Hepatocyte (in vitro differentiated cells): ENCODE data around the gene CERK.

Source experiments
- CTCF ChIP-seq: fragments of 200-600 bp; sonication (generic); IDR thresholded peaks from 2 replicates; pipeline ENCODE4 v1.5.1; 2016; ENCODE audit warnings: antibody characterized with exemption, mild to moderate bottlenecking; ENCODE audit not compliant: poor library complexity
- EZH2phosphoT487 ChIP-seq: fragments of 200-600 bp; sonication (generic); IDR thresholded peaks from one replicate; pipeline ENCODE4 v1.6.1; 2018; ENCODE audit warnings: antibody characterized with exemption, mild to moderate bottlenecking, low read depth, moderate library complexity; ENCODE audit not compliant: unreplicated experiment, severe bottlenecking

- no peak for TF ChIP-seq EZH2phosphoT487
- no peak for TF ChIP-seq CTCF
Observed at GRCh38 chr22:46696614-46697013, 41.4 kb downstream of the CERK start.
